Measurements from ENCODE around the gene NOL4L. TPM values are rescaled to one million over a fixed set of nuclear protein-coding genes. Genes with fewer than 3 reads are reported as not detected.

The NOL4L gene
- total RNA-seq, 4 donors from 2014 or later = 5.9 to 20.5 (median 6.9) TPM

GRCh38 chr20:32592022-32592421, 6.9 kb upstream of the NOL4L start:
- no peak for TF ChIP-seq CTCF (IDR thresholded peaks at IDR 0.05; ENCODE audit: low read depth)

GRCh38 chr20:32589769-32590168, 4.6 kb upstream of the NOL4L start:
- TF ChIP-seq CTCF (IDR thresholded peaks at IDR 0.05; ENCODE audit: low read depth) = no peak

GRCh38 chr20:32589256-32589655, 4.1 kb upstream of the NOL4L start:
- no peak for TF ChIP-seq CTCF (IDR thresholded peaks at IDR 0.05; ENCODE audit: low read depth)

- no peak for TF ChIP-seq CTCF (IDR thresholded peaks at IDR 0.05; ENCODE audit: low read depth)
These were observed 2.9 kb upstream of the NOL4L start for GRCh38 chr20:32588040-32588439.

GRCh38 chr20:32586291-32586690, 1.2 kb upstream of the NOL4L start:
- no peak for TF ChIP-seq CTCF (IDR thresholded peaks at IDR 0.05; ENCODE audit: low read depth)

GRCh38 chr20:32585586-32586127, 524 bp upstream of the NOL4L start:
- TF ChIP-seq CTCF (IDR thresholded peaks at IDR 0.05; ENCODE audit: low read depth) = no peak

GRCh38 chr20:32583581-32584070, 1.5 kb downstream of the NOL4L start:
- no peak for TF ChIP-seq CTCF (IDR thresholded peaks at IDR 0.05; ENCODE audit: low read depth)
